H1 (cell line): ENCODE measurements around the gene COL6A1. TPM values are rescaled to one million over a fixed set of nuclear protein-coding genes. Genes with fewer than 3 reads are reported as not detected.

Experiments used
- CTCF ChIA-PET: fragments of 300-600 bp; sonication (Branson Sonifier 250); formaldehyde crosslinking; loops from one replicate; lab custom pipeline; 2021; ENCODE audit not compliant: partially characterized antibody; lab: Charles Lee
- POLR2A ChIA-PET: fragments of 300-600 bp; sonication (Branson Sonifier 250); formaldehyde crosslinking; loops from one replicate; lab custom pipeline; 2021; ENCODE audit warnings: inconsistent platforms; ENCODE audit not compliant: partially characterized antibody; lab: Charles Lee
- DNase-seq, 2 experiments: peaks; one replicate each; pipeline versions ENCODE4 v3.0.0 to v3.0.0-alpha.2; 2010 to 2022; ENCODE audit warnings: low spot score in 2 of 2, low read depth in 1 of 2, mixed read lengths in 1 of 2
- FAIRE-seq: peaks from 2 replicates; lab custom pipeline; 2011; peaks lifted over from hg19 to GRCh38; lab: Jason Lieb, UNC
- H2AFZ ChIP-seq: 2 replicates; pipeline ENCODE4 v1.8.1; 2012; ENCODE audit warnings: low read length, inconsistent platforms
- H2AK5ac ChIP-seq: 2 replicates; pipeline ENCODE4 v1.6.1; 2013; ENCODE audit warnings: low read depth, low read length
- H2BK120ac ChIP-seq: replicated peaks from 2 replicates; pipeline ENCODE3; 2013; ENCODE audit warnings: low read depth, low read length, inconsistent platforms
- H2BK12ac ChIP-seq: 2 replicates; pipeline ENCODE4 v1.6.1; 2013; ENCODE audit warnings: low read depth, low read length
- H2BK15ac ChIP-seq: 2 replicates; pipeline ENCODE4 v1.6.1; 2013; ENCODE audit warnings: low read length
- H2BK20ac ChIP-seq: 2 replicates; pipeline ENCODE4 v1.6.1; 2013; ENCODE audit warnings: low read length
- H2BK5ac ChIP-seq: 2 replicates; pipeline ENCODE4 v1.6.1; 2013; ENCODE audit warnings: low read depth, low read length
- H3K14ac ChIP-seq: 2 replicates; pipeline ENCODE4 v1.6.1; 2013; ENCODE audit warnings: inconsistent platforms; ENCODE audit not compliant: insufficient read length
- H3K18ac ChIP-seq: 2 replicates; pipeline ENCODE4 v1.6.1; 2013; ENCODE audit warnings: low read length; ENCODE audit errors: extremely low read depth
- H3K23ac ChIP-seq: 2 replicates; pipeline ENCODE4 v1.6.1; 2013; ENCODE audit warnings: inconsistent platforms; ENCODE audit not compliant: insufficient read length
- H3K23me2 ChIP-seq: 2 replicates; pipeline ENCODE4 v1.6.1; 2013; ENCODE audit warnings: low read depth, low read length
- H3K27ac ChIP-seq: 2 replicates; pipeline ENCODE4 v1.6.1; 2011; ENCODE audit warnings: low read depth, low read length, inconsistent platforms
- H3K27me3 ChIP-seq, 4 experiments: replicated peaks in 1 of 4; 1 replicate in 1 of 4; 2 replicates in 3 of 4; pipeline versions ENCODE4 v1.6.1 to v1.8.1; 2011 to 2013; ENCODE audit warnings: low read length in 3 of 4, mild to moderate bottlenecking in 3 of 4, inconsistent platforms in 2 of 4, mixed read lengths in 2 of 4, moderate library complexity in 1 of 4; ENCODE audit not compliant: control insufficient read depth in 3 of 4, insufficient read depth in 3 of 4; ENCODE audit errors: extremely low read depth in 1 of 4
- H3K36me3 ChIP-seq, 4 experiments: 2 replicates each; pipeline versions ENCODE4 v1.6.1 to v1.8.1; 2011 to 2013; ENCODE audit warnings: mild to moderate bottlenecking in 4 of 4, low read length in 3 of 4, moderate library complexity in 2 of 4, control low read depth in 1 of 4, inconsistent platforms in 1 of 4; ENCODE audit not compliant: insufficient read depth in 4 of 4, control insufficient read depth in 2 of 4
- H3K4ac ChIP-seq: replicated peaks from 2 replicates; pipeline ENCODE3; 2013; ENCODE audit warnings: low read length, low read depth, mixed read lengths, inconsistent platforms; ENCODE audit not compliant: insufficient read length
- H3K4me1 ChIP-seq, 4 experiments: replicated peaks in 1 of 4; 1 replicate in 1 of 4; 2 replicates in 3 of 4; pipeline versions ENCODE4 v1.6.1 to v1.8.1; 2011 to 2013; ENCODE audit warnings: low read length in 3 of 4, inconsistent platforms in 2 of 4, mixed read lengths in 1 of 4; ENCODE audit not compliant: insufficient read depth in 4 of 4, control insufficient read depth in 3 of 4
- H3K4me2 ChIP-seq, 2 experiments: 2 replicates each; pipeline versions ENCODE4 v1.6.1 to v1.8.1; 2011 to 2013; ENCODE audit warnings: low read depth in 2 of 2, low read length in 2 of 2, control low read depth in 1 of 2, inconsistent platforms in 1 of 2, mild to moderate bottlenecking in 1 of 2; ENCODE audit not compliant: insufficient read depth in 1 of 2
- H3K4me3 ChIP-seq, 4 experiments: fragments of 200-600, 300-600 bp in 1 of 4; sonication (generic), shearing (Covaris generic), sonication (Bioruptor Twin) in 1 of 4; 2 replicates each; pipeline versions ENCODE4 v1.5.1 to v1.8.1; 2011 to 2016; ENCODE audit warnings: low read length in 4 of 4, low read depth in 3 of 4, control low read depth in 2 of 4, inconsistent platforms in 2 of 4, mild to moderate bottlenecking in 2 of 4, mixed read lengths in 1 of 4, moderate library complexity in 1 of 4; ENCODE audit not compliant: insufficient read depth in 2 of 4; ENCODE audit errors: extremely low read depth in 1 of 4
- H3K56ac ChIP-seq: replicated peaks from 2 replicates; pipeline ENCODE3; 2013; ENCODE audit warnings: low read depth, mild to moderate bottlenecking, mixed read lengths, low read length, inconsistent platforms; ENCODE audit not compliant: insufficient read length
- H3K79me1 ChIP-seq: 2 replicates; pipeline ENCODE4 v1.6.1; 2013; ENCODE audit warnings: low read depth, low read length, control low read depth
- H3K79me2 ChIP-seq, 2 experiments: 2 replicates each; pipeline versions ENCODE4 v1.6.1 to v1.8.1; 2012 to 2013; ENCODE audit warnings: low read length in 2 of 2, mild to moderate bottlenecking in 2 of 2, inconsistent platforms in 1 of 2; ENCODE audit not compliant: insufficient read depth in 2 of 2, control insufficient read depth in 1 of 2
- H3K9ac ChIP-seq, 4 experiments: replicated peaks in 1 of 4; 1 replicate in 1 of 4; 2 replicates in 3 of 4; pipeline versions ENCODE4 v1.6.1 to v1.8.1; 2011 to 2013; ENCODE audit warnings: low read depth in 3 of 4, low read length in 3 of 4, control low read depth in 2 of 4, mild to moderate bottlenecking in 2 of 4, moderate library complexity in 2 of 4, inconsistent platforms in 1 of 4; ENCODE audit errors: extremely low read depth in 1 of 4
- H3K9me3 ChIP-seq, 2 experiments: 2 replicates each; pipeline versions ENCODE4 v1.6.1 to v1.8.1; 2012 to 2013; ENCODE audit warnings: mild to moderate bottlenecking in 2 of 2, moderate library complexity in 2 of 2, control low read depth in 1 of 2, inconsistent platforms in 1 of 2, low read depth in 1 of 2, low read length in 1 of 2, mixed read lengths in 1 of 2; ENCODE audit not compliant: insufficient read depth in 2 of 2
- H4K20me1 ChIP-seq, 2 experiments: replicated peaks in 1 of 2; 2 replicates each; pipeline versions ENCODE3 to v1.8.1; 2011 to 2013; ENCODE audit warnings: inconsistent platforms in 2 of 2, low read length in 2 of 2, mild to moderate bottlenecking in 1 of 2; ENCODE audit not compliant: insufficient read depth in 2 of 2, control insufficient read depth in 1 of 2
- H4K5ac ChIP-seq: 2 replicates; pipeline ENCODE4 v1.6.1; 2013; ENCODE audit warnings: low read length, low read depth, mixed read lengths, inconsistent platforms; ENCODE audit not compliant: insufficient read length
- H4K8ac ChIP-seq: 2 replicates; pipeline ENCODE4 v1.8.0; 2013; ENCODE audit warnings: mild to moderate bottlenecking, moderate library complexity, low read length, inconsistent platforms; ENCODE audit not compliant: insufficient read depth; ENCODE audit errors: extremely low read depth
- H4K91ac ChIP-seq: replicated peaks from 2 replicates; pipeline ENCODE3; 2013; ENCODE audit warnings: low read length, mixed read lengths, inconsistent platforms; ENCODE audit not compliant: insufficient read length
- ASH2L ChIP-seq: fragments of 200-600, 300-600 bp; sonication (generic); IDR thresholded peaks from one replicate; pipeline ENCODE4 v1.7.1; 2017; ENCODE audit warnings: low read length
- CHD1 ChIP-seq: IDR thresholded peaks from 2 replicates; pipeline ENCODE4 v1.6.1; 2012; ENCODE audit warnings: low read depth, low read length, improper control_type of control experiment
- CREB1 ChIP-seq: IDR thresholded peaks from 2 replicates; pipeline ENCODE4 v1.6.1; 2012; ENCODE audit warnings: inconsistent platforms
- FOSL1 ChIP-seq: IDR thresholded peaks from 2 replicates; pipeline ENCODE4 v1.6.1; 2011; ENCODE audit warnings: mild to moderate bottlenecking, low read depth, low read length, moderate library complexity; ENCODE audit not compliant: insufficient read depth
- MAFK ChIP-seq: IDR thresholded peaks from 2 replicates; pipeline ENCODE4 v1.6.1; 2012; ENCODE audit warnings: low read depth, mild to moderate bottlenecking, improper control_type of control experiment, low read length
- RFX5 ChIP-seq: IDR thresholded peaks from 2 replicates; pipeline ENCODE4 v1.6.1; 2011; ENCODE audit warnings: low read depth, low read length, improper control_type of control experiment, borderline replicate concordance
- SAP30 ChIP-seq: fragments of 300-600 bp; sonication (generic); IDR thresholded peaks from 2 replicates; pipeline ENCODE4 v1.7.1; 2012; ENCODE audit warnings: low read length, moderate library complexity, mild to moderate bottlenecking, inconsistent platforms; ENCODE audit not compliant: insufficient read depth, insufficient replicate concordance
- SUZ12 ChIP-seq: fragments of 200-600 bp; sonication (generic); IDR thresholded peaks from 2 replicates; pipeline ENCODE4 v1.6.1; 2012; ENCODE audit warnings: mild to moderate bottlenecking, inconsistent platforms, low read length, moderate library complexity, mixed read lengths
- TEAD4 ChIP-seq: IDR thresholded peaks from 2 replicates; pipeline ENCODE4 v1.6.1; 2012; ENCODE audit warnings: low read depth, low read length, inconsistent platforms, mixed read lengths
- YY1 ChIP-seq: IDR thresholded peaks from 2 replicates; pipeline ENCODE4 v1.6.1; 2011; ENCODE audit warnings: low read depth, mild to moderate bottlenecking, low read length
- WGBS, 2 experiments: shearing (Covaris generic) in 1 of 2; methylation state at CpG; one replicate each; pipeline versions ENCODE4 v1.1.6 to v1.1.7; 2013 to 2015; ENCODE audit warnings: low lambda C conversion rate in 2 of 2, mixed read lengths in 2 of 2, inconsistent platforms in 1 of 2, low coverage in 1 of 2, missing lambda C conversion rate in 1 of 2; ENCODE audit not compliant: insufficient replicate concordance in 2 of 2, insufficient coverage in 1 of 2, insufficient read length in 1 of 2; ENCODE audit errors: extremely low coverage in 1 of 2, missing lambda C conversion rate in 1 of 2; 5-methylcytosine and 5-hydroxymethylcytosine counted together
- polyA plus RNA-seq, 7 experiments: library from polyadenylated mRNA; depleted of rRNA in 3 of 7; stranded (reverse) in 5 of 7; unstranded in 2 of 7; fragments of >200 nt in 5 of 7; fragments of 200-250 nt in 2 of 7; gene quantifications; 1 replicate in 5 of 7; 2 replicates in 1 of 7; 4 replicates in 1 of 7; pipeline versions ENCODE4 v1.2.1 to v1.2.3, GENCODE V29; 2011 to 2013; ENCODE audit warnings: missing spikeins in 2 of 7, mixed read lengths in 2 of 7
- total RNA-seq: library from RNA; stranded (reverse); fragmentation: NEBNext Ultra II Directional; extraction: Animal tissue kit (Norgen Biotek cat#: 25700); gene quantifications from 2 replicates; pipeline ENCODE4 v1.2.1, GENCODE V29; 2021

COL6A1 gene
- total and polyA plus RNA-seq, 2 of the 8 experiments (the other 6 are each of a cell fraction or from before 2014, with no cell fraction given) = 100 to 115 TPM

GRCh38 chr21:46027851-46028493 is 46.4 kb downstream of the COL6A1 start:
- Histone ChIP-seq H2BK120ac (no peak overlapping the region), H3K4me3 (no peak overlapping the region), H4K8ac (no peak overlapping the region), H3K79me1 (no peaks in the 10 kb centered on the region), H3K79me2 (no peaks in the 10 kb centered on the region), H2BK12ac (no peak overlapping the region), H3K23ac (no peak overlapping the region), H3K4ac (no peak overlapping the region), H3K9ac (no peak overlapping the region), H3K9me3 (no peaks in the 10 kb centered on the region), H2BK15ac (no peak overlapping the region), H3K4me1 (peaks cover 0 to 2% (median 0%) of the 10 kb centered on the region in 4 experiments; a peak in 1 of 7 replicates), H3K4me2 (no peak overlapping the region), H4K91ac (no peak overlapping the region), H2AK5ac (no peak overlapping the region), H2AFZ (no peak overlapping the region), H4K20me1 (no peaks in the 10 kb centered on the region), H4K5ac (no peak overlapping the region), H3K27ac (no peak overlapping the region), H3K56ac (no peak overlapping the region), H2BK20ac (no peak overlapping the region), H2BK5ac (no peak overlapping the region), H3K36me3 (no peaks in the 10 kb centered on the region), H3K18ac (no peak overlapping the region), H3K14ac (no peak overlapping the region), H3K27me3 (no peaks in the 10 kb centered on the region), H3K23me2 (no peaks in the 10 kb centered on the region)
- no peak for FAIRE-seq
- ChIA-PET CTCF (interaction anchor here (1.3 kb wide), 1 partner anchor 125 kb away, joined by 4 read pairs; no protein-coding TSS in a partner anchor), POLR2A (no interaction called here)
- no peak for DNase-seq
- WGBS, 2 experiments = 88% methylated on average over 3 of the region's 3 CpGs; no CpG with 5 or more reads in 1 of the 2 experiments
- TF ChIP-seq FOSL1 (no peak), MAFK (no peak), SUZ12 (no peak), ASH2L (no peak), RFX5 (no peak), CHD1 (no peak), CREB1 (no peak), SAP30 (no peak), YY1 (no peak), TEAD4 (no peak)
